ENCODE measurements around the gene COG8.

Gene COG8

DNA sequence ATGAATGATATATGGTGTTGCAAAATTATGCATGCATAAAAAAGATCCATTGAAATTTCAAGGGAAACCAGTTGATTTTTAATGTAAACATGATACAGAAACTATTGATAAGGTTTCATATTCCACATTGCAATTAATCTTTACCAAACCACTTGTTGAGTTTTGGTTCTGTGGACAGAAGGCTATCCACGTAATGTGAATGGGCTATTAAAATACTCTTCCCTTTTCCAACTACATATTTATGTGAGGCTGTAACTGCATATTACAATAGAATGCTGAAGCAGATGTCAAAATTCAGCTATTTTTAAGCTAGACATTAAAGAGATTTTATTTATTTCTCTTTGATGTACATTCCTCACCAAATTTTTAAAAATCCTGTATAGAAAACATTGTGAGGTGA lies 62.0 kb downstream of the COG8 start:
- DNase-seq = no peak
